Measurements from ENCODE around the gene ANKRD13D.

ANKRD13D gene

GRCh38 chr11:67345247-67345919 lies 56.3 kb downstream of the ANKRD13D start:
- H3K36me3 ChIP-seq (ENCODE audit: control insufficient read depth, insufficient read depth, low read length) = no peaks in the 10 kb centered on the region
- H3K9me3 ChIP-seq (ENCODE audit: control insufficient read depth, low read length) = no peaks in the 10 kb centered on the region
- H3K4me1 ChIP-seq (ENCODE audit: control insufficient read depth, insufficient read depth, low read length) = peaks cover 51% of the 10 kb centered on the region
- H3K27me3 ChIP-seq (ENCODE audit: control insufficient read depth, insufficient read depth, low read length) = no peaks in the 10 kb centered on the region
- H3K9ac ChIP-seq (ENCODE audit: low read length) = peak overlapping the region; percentile 3
- H3K4me3 ChIP-seq (ENCODE audit: low read length) = no peak overlapping the region

- Histone ChIP-seq H3K4me1 (ENCODE audit: control insufficient read depth, insufficient read depth, low read length) (peaks cover 56% of the 10 kb centered on the region), H3K36me3 (ENCODE audit: control insufficient read depth, insufficient read depth, low read length) (no peaks in the 10 kb centered on the region), H3K9me3 (ENCODE audit: control insufficient read depth, low read length) (no peaks in the 10 kb centered on the region), H3K9ac (ENCODE audit: low read length) (peak overlapping the region; percentile 3), H3K27me3 (ENCODE audit: control insufficient read depth, insufficient read depth, low read length) (no peaks in the 10 kb centered on the region), H3K4me3 (ENCODE audit: low read length) (no peak overlapping the region)
Observed at GRCh38 chr11:67345920-67346819, 57.1 kb downstream of the ANKRD13D start.

GRCh38 chr11:67347964-67348749 lies 59.1 kb downstream of the ANKRD13D start:
- H3K27me3 ChIP-seq (ENCODE audit: control insufficient read depth, insufficient read depth, low read length) = no peaks in the 10 kb centered on the region
- no peaks in the 10 kb centered on the region for H3K36me3 ChIP-seq (ENCODE audit: control insufficient read depth, insufficient read depth, low read length)
- H3K4me1 ChIP-seq (ENCODE audit: control insufficient read depth, insufficient read depth, low read length) = peaks cover 70% of the 10 kb centered on the region
- no peaks in the 10 kb centered on the region for H3K9me3 ChIP-seq (ENCODE audit: control insufficient read depth, low read length)
- H3K4me3 ChIP-seq (ENCODE audit: low read length) = no peak overlapping the region
- H3K9ac ChIP-seq (ENCODE audit: low read length) = no peak overlapping the region

GRCh38 chr11:67349036-67349435 lies 59.9 kb downstream of the ANKRD13D start:
- Histone ChIP-seq H3K27me3 (ENCODE audit: control insufficient read depth, insufficient read depth, low read length) (no peaks in the 10 kb centered on the region), H3K4me3 (ENCODE audit: low read length) (no peak overlapping the region), H3K9ac (ENCODE audit: low read length) (no peak overlapping the region), H3K36me3 (ENCODE audit: control insufficient read depth, insufficient read depth, low read length) (no peaks in the 10 kb centered on the region), H3K4me1 (ENCODE audit: control insufficient read depth, insufficient read depth, low read length) (peaks cover 73% of the 10 kb centered on the region), H3K9me3 (ENCODE audit: control insufficient read depth, low read length) (no peaks in the 10 kb centered on the region)

- H3K4me3 ChIP-seq (ENCODE audit: low read length) = no peak overlapping the region
- H3K9me3 ChIP-seq (ENCODE audit: control insufficient read depth, low read length) = no peaks in the 10 kb centered on the region
- H3K36me3 ChIP-seq (ENCODE audit: control insufficient read depth, insufficient read depth, low read length) = no peaks in the 10 kb centered on the region
- H3K4me1 ChIP-seq (ENCODE audit: control insufficient read depth, insufficient read depth, low read length) = peaks cover 73% of the 10 kb centered on the region
- H3K9ac ChIP-seq (ENCODE audit: low read length) = no peak overlapping the region
- H3K27me3 ChIP-seq (ENCODE audit: control insufficient read depth, insufficient read depth, low read length) = no peaks in the 10 kb centered on the region
Observed at GRCh38 chr11:67349457-67349856, 60.4 kb downstream of the ANKRD13D start.

- Histone ChIP-seq H3K4me3 (ENCODE audit: low read length) (no peak overlapping the region), H3K9me3 (ENCODE audit: control insufficient read depth, low read length) (no peaks in the 10 kb centered on the region), H3K36me3 (ENCODE audit: control insufficient read depth, insufficient read depth, low read length) (no peaks in the 10 kb centered on the region), H3K9ac (ENCODE audit: low read length) (no peak overlapping the region), H3K4me1 (ENCODE audit: control insufficient read depth, insufficient read depth, low read length) (peaks cover 73% of the 10 kb centered on the region), H3K27me3 (ENCODE audit: control insufficient read depth, insufficient read depth, low read length) (no peaks in the 10 kb centered on the region)
Observed at GRCh38 chr11:67349928-67350465, 60.9 kb downstream of the ANKRD13D start.

GRCh38 chr11:67351275-67352005 lies 62.3 kb downstream of the ANKRD13D start:
- peaks cover 76% of the 10 kb centered on the region for H3K4me1 ChIP-seq (ENCODE audit: control insufficient read depth, insufficient read depth, low read length)
- H3K36me3 ChIP-seq (ENCODE audit: control insufficient read depth, insufficient read depth, low read length) = no peaks in the 10 kb centered on the region
- no peak overlapping the region for H3K4me3 ChIP-seq (ENCODE audit: low read length)
- H3K9ac ChIP-seq (ENCODE audit: low read length) = peak overlapping the region; percentile 26
- no peaks in the 10 kb centered on the region for H3K27me3 ChIP-seq (ENCODE audit: control insufficient read depth, insufficient read depth, low read length)
- no peaks in the 10 kb centered on the region for H3K9me3 ChIP-seq (ENCODE audit: control insufficient read depth, low read length)

Measured in mucosa of stomach (tissue), 1 donor.